Natural killer cell (primary cell): Measurements from ENCODE around the gene BTK. TPM values are rescaled to one million over a fixed set of nuclear protein-coding genes. Genes with fewer than 3 reads are reported as not detected.
A peak's percentile ranks its signal among the peaks of the same experiment; 100 is the strongest.

Experiments
- ATAC-seq, 3 donors: fragments of 150-1000 bp in 2 of 3; fragments of 200-7000 bp in 1 of 3; cut with Tn5 transposase; 1 replicate in 1 of 3; 2 replicates in 2 of 3; pipeline ENCODE4 v1.10.0; 2021; ENCODE audit warnings: mild to moderate bottlenecking in 2 of 3, moderate library complexity in 2 of 3
- DNase-seq, 2 donors: peaks; one replicate each; pipeline versions ENCODE4 v3.0.0 to v3.0.0-alpha.2; 2013 to 2021; ENCODE audit warnings: mixed read lengths in 1 of 2
- H3K27ac ChIP-seq: one replicate; pipeline ENCODE4 v1.5.1; 2013; ENCODE audit warnings: mild to moderate bottlenecking, low read length
- H3K27me3 ChIP-seq: one replicate; pipeline ENCODE4 v1.6.1; 2013; ENCODE audit warnings: low read length; ENCODE audit not compliant: control insufficient read depth, insufficient read depth
- H3K36me3 ChIP-seq: one replicate; pipeline ENCODE4 v1.6.1; 2013; ENCODE audit warnings: low read length; ENCODE audit not compliant: control insufficient read depth, insufficient read depth
- H3K4me1 ChIP-seq: one replicate; pipeline ENCODE4 v1.6.1; 2013; ENCODE audit warnings: low read length; ENCODE audit not compliant: control insufficient read depth, insufficient read depth
- H3K4me3 ChIP-seq: one replicate; pipeline ENCODE4 v1.5.1; 2013; ENCODE audit warnings: low read length
- H3K9me3 ChIP-seq: one replicate; pipeline ENCODE4 v1.6.1; 2013; ENCODE audit warnings: low read length; ENCODE audit not compliant: control insufficient read depth, insufficient read depth
- H3K27ac Mint-ChIP-seq, 2 donors: one replicate each; pipeline ENCODE4 v1.8.0; 2022; ENCODE audit warnings: mild to moderate bottlenecking in 2 of 2, mixed read lengths in 2 of 2, moderate library complexity in 1 of 2
- H3K27me3 Mint-ChIP-seq, 2 donors: one replicate each; pipeline ENCODE4 v1.8.0; 2022; ENCODE audit warnings: low read depth in 2 of 2, mixed read lengths in 2 of 2
- H3K36me3 Mint-ChIP-seq: one replicate; pipeline ENCODE4 v1.8.0; 2022; ENCODE audit warnings: mixed read lengths
- H3K4me1 Mint-ChIP-seq, 2 donors: one replicate each; pipeline ENCODE4 v1.8.0; 2022; ENCODE audit warnings: mixed read lengths in 2 of 2
- H3K4me3 Mint-ChIP-seq: one replicate; pipeline ENCODE4 v1.8.0; 2022; ENCODE audit warnings: mild to moderate bottlenecking, moderate library complexity, mixed read lengths
- H3K9me3 Mint-ChIP-seq, 2 donors: one replicate each; pipeline ENCODE4 v1.8.0; 2022; ENCODE audit warnings: mixed read lengths in 2 of 2
- CTCF ChIP-seq: fragments of 200-600 bp; IDR thresholded peaks from one replicate; pipeline ENCODE4 v1.8.0; 2022; ENCODE audit warnings: antibody characterized with exemption
- WGBS: methylation state at CpG from one replicate; pipeline ENCODE4 v1.1.7; 2013; ENCODE audit warnings: missing lambda C conversion rate; ENCODE audit not compliant: insufficient coverage; 5-methylcytosine and 5-hydroxymethylcytosine counted together
- intact Hi-C: fragments of 100-400 bp; cut with micrococcal nuclease; formaldehyde crosslinking; loops from one replicate; pipeline ENCODE4 v1.14.2; 2022
- total RNA-seq, 4 donors: library from RNA; stranded (reverse); fragments of 120-200 nt in 1 of 4; gene quantifications; one replicate each; pipeline versions ENCODE4 v1.2.3 to v1.2.4, GENCODE V29; 2013 to 2022

Gene BTK
- 10 to 100 TPM in 1 of 3 donors, 1 to 10 TPM in 2; 4.4 to 48.2 (median 9.0) TPM for total RNA-seq
- 98.8 TPM for total RNA-seq (2013)

GRCh38 chrX:101385795-101386541, at the start of gene BTK:
TSS of gene BTK (minus strand) at chrX:101386191. CDS start at chrX:101375284, 10,907 bp downstream.
- H3K9me3 ChIP-seq: no peaks in the 10 kb centered on the region
- Mint-ChIP-seq H3K27me3 (no peaks in the 10 kb centered on the region), H3K4me3 (no peak within 1 kb of the TSS), H3K9me3 (no peaks in the 10 kb centered on the region), H3K36me3 (no peaks in the 10 kb centered on the region), H3K27ac (peak within 1 kb of the TSS in 1 of 2 donors; percentile 12), H3K4me1 (peaks cover under 1 to 3% of the 10 kb centered on the region in 2 donors)
- no peak for TF ChIP-seq CTCF
- 35% methylated on average over 9 of the region's 9 CpGs for WGBS
- no peaks in the 10 kb centered on the region for H3K27me3 ChIP-seq
- peak within 1 kb of the TSS; percentile 34 for H3K4me3 ChIP-seq
- no peak for ATAC-seq
- intact Hi-C loops: no loop called here
- no peaks in the 10 kb centered on the region for H3K36me3 ChIP-seq
- no peak for DNase-seq
- H3K4me1 ChIP-seq: peaks cover 5% of the 10 kb centered on the region
- H3K27ac ChIP-seq: peak within 1 kb of the TSS; percentile 42

GRCh38 chrX:101430457-101431078, 44.6 kb upstream of the BTK start:
- no peaks in the 10 kb centered on the region for H3K9me3 ChIP-seq
- ATAC-seq: no peak
- H3K4me3 Mint-ChIP-seq: no peak overlapping the region
- H3K27ac Mint-ChIP-seq: peak overlapping the region in 1 of 2 donors; percentile 22
- H3K27me3 Mint-ChIP-seq: no peaks in the 10 kb centered on the region
- H3K36me3 Mint-ChIP-seq: no peaks in the 10 kb centered on the region
- H3K4me1 ChIP-seq: no peaks in the 10 kb centered on the region
- peaks cover 5 to 7% of the 10 kb centered on the region in 2 donors for H3K4me1 Mint-ChIP-seq
- DNase-seq: no peak
- no peak for TF ChIP-seq CTCF
- no peak overlapping the region for H3K4me3 ChIP-seq
- 93% methylated on average over 2 of the region's 2 CpGs for WGBS
- no peaks in the 10 kb centered on the region for H3K36me3 ChIP-seq
- H3K27me3 ChIP-seq: no peaks in the 10 kb centered on the region
- H3K9me3 Mint-ChIP-seq: no peaks in the 10 kb centered on the region
- no peak overlapping the region for H3K27ac ChIP-seq
- intact Hi-C loops: no loop called here

GRCh38 chrX:101429934-101430333, 43.9 kb upstream of the BTK start:
- 71% methylated on average over 1 of the region's 1 CpG for WGBS
- H3K4me3 ChIP-seq: no peak overlapping the region
- H3K27me3 ChIP-seq: no peaks in the 10 kb centered on the region
- no peak overlapping the region for H3K4me3 Mint-ChIP-seq
- no peak for DNase-seq
- TF ChIP-seq CTCF: no peak
- H3K27me3 Mint-ChIP-seq: no peaks in the 10 kb centered on the region
- H3K4me1 Mint-ChIP-seq: peaks cover 5 to 7% of the 10 kb centered on the region in 2 donors
- intact Hi-C loops: no loop called here
- H3K36me3 ChIP-seq: no peaks in the 10 kb centered on the region
- no peak overlapping the region for H3K27ac Mint-ChIP-seq
- H3K9me3 Mint-ChIP-seq: no peaks in the 10 kb centered on the region
- H3K4me1 ChIP-seq: no peaks in the 10 kb centered on the region
- H3K9me3 ChIP-seq: no peaks in the 10 kb centered on the region
- ATAC-seq: no peak
- no peaks in the 10 kb centered on the region for H3K36me3 Mint-ChIP-seq
- no peak overlapping the region for H3K27ac ChIP-seq
